ENCODE measurements around the gene RIN3. TPM values are rescaled to one million over a fixed set of nuclear protein-coding genes. Genes with fewer than 3 reads are reported as not detected.

Gene RIN3
- polyA plus RNA-seq, 3 donors: 42.8 to 144 (median 54.6) TPM

DNA sequence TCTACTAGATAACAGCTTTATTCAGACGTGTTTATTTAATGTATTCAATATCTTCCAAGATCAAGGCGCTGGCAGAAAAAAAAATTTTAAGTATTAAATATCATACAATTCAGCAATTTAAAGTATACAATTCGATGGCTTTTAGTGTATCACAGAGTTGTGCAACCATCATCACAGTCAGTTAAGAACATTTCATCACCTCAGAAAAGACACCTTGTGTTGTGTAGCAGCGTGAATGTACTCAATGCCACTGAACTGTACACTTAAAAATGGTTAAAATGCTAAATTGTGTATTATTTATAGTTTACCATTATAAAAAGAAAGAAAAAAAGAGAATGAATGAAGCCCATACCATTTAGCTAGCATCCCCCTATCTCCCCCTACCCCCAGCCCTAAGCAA lies 96.4 kb downstream of the RIN3 start:
- Histone ChIP-seq H3K9ac (ENCODE audit: insufficient read depth, low read length, poor library complexity, severe bottlenecking) (no peak overlapping the region), H3K4me2 (replicated peaks; ENCODE audit: extremely low read depth, low read length, poor library complexity, severe bottlenecking) (no peak overlapping the region), H3K9me3 (replicated peaks in 1 of 2; ENCODE audit: control insufficient read depth in 1 of 2, insufficient read depth in 1 of 2, low read length in 2 of 2) (no peaks in the 10 kb centered on the region), H3K36me3 (replicated peaks in 1 of 2; ENCODE audit: control insufficient read depth in 1 of 2, insufficient read depth in 2 of 2, low read length in 2 of 2) (peaks cover 15 to 53% of the 10 kb centered on the region in 2 donors), H3K79me2 (ENCODE audit: insufficient read depth, low read length) (peaks cover 18% of the 10 kb centered on the region), H2AFZ (ENCODE audit: insufficient read depth, low read depth, low read length, poor library complexity, severe bottlenecking) (no peak overlapping the region), H4K20me1 (ENCODE audit: insufficient read depth, low read length) (peaks cover 98% of the 10 kb centered on the region), H3K27ac (ENCODE audit: low read depth in 1 of 2, low read length in 2 of 2) (no peak overlapping the region), H3K4me1 (ENCODE audit: control insufficient read depth in 1 of 2, insufficient read depth in 2 of 2, low read length in 2 of 2) (peaks cover 30 to 38% of the 10 kb centered on the region in 2 donors), H3K4me3 (replicated peaks in 1 of 3; ENCODE audit: low read depth in 2 of 3, low read length in 3 of 3) (no peak overlapping the region), H3K27me3 (ENCODE audit: control insufficient read depth in 2 of 2, insufficient read depth in 2 of 2, low read length in 2 of 2) (no peaks in the 10 kb centered on the region)
- DNase-seq: peak; percentile 29 to 79 (median 66)
- peaks cover 0 to 8% (median 0%) of the 10 kb centered on the region in 3 donors for H3K27me3 Mint-ChIP-seq (ENCODE audit: low read depth in 3 of 3)
- H3K36me3 Mint-ChIP-seq: peaks cover 45 to 58% of the 10 kb centered on the region in 2 donors
- peaks cover 57% of the 10 kb centered on the region for H3K4me1 Mint-ChIP-seq
- no CpG with 5 or more reads among the region's 4 CpGs for WGBS (ENCODE audit: insufficient coverage)
- intact Hi-C loops (cut with micrococcal nuclease): loop anchor here (5.0 kb wide), 2 partner anchors 37 to 67 kb away; no protein-coding TSS in a partner anchor
- H3K9me3 Mint-ChIP-seq: peaks cover 0 to 12% (median 9%) of the 10 kb centered on the region in 7 donors
- no peak overlapping the region for H3K4me3 Mint-ChIP-seq
- H3K27ac Mint-ChIP-seq: peak overlapping the region in 6 of 7 donors; percentile 78 to 88 (median 86)
- TF ChIP-seq, protein P1, sequence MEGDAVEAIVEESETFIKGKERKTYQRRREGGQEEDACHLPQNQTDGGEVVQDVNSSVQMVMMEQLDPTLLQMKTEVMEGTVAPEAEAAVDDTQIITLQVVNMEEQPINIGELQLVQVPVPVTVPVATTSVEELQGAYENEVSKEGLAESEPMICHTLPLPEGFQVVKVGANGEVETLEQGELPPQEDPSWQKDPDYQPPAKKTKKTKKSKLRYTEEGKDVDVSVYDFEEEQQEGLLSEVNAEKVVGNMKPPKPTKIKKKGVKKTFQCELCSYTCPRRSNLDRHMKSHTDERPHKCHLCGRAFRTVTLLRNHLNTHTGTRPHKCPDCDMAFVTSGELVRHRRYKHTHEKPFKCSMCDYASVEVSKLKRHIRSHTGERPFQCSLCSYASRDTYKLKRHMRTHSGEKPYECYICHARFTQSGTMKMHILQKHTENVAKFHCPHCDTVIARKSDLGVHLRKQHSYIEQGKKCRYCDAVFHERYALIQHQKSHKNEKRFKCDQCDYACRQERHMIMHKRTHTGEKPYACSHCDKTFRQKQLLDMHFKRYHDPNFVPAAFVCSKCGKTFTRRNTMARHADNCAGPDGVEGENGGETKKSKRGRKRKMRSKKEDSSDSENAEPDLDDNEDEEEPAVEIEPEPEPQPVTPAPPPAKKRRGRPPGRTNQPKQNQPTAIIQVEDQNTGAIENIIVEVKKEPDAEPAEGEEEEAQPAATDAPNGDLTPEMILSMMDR (IDR thresholded peaks at IDR 0.05): no peak

DNA sequence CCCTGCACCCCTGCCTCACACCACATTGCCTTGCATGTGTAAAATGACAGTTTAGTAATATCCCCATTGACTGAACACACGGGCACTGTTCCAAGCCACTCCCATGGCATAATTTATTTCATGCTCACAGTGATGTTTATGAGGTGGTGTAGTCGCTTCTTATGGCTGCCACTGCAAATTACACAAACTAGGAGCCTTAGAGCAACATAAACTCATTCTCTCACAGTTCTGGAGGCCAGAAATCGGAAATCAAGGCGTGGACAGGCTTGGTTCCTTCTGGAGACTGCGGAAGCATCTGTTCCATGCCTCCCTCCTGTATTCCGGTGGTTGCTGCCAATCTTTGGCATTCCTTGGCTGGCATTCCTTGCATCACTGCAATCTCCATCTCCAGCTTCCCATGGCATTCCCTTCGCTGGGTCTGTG lies 97.3 kb downstream of the RIN3 start:
- Histone ChIP-seq H3K9ac (ENCODE audit: insufficient read depth, low read length, poor library complexity, severe bottlenecking) (no peak overlapping the region), H3K4me2 (replicated peaks; ENCODE audit: extremely low read depth, low read length, poor library complexity, severe bottlenecking) (no peak overlapping the region), H3K27me3 (ENCODE audit: control insufficient read depth in 2 of 2, insufficient read depth in 2 of 2, low read length in 2 of 2) (no peaks in the 10 kb centered on the region), H2AFZ (ENCODE audit: insufficient read depth, low read depth, low read length, poor library complexity, severe bottlenecking) (no peak overlapping the region), H3K9me3 (replicated peaks in 1 of 2; ENCODE audit: control insufficient read depth in 1 of 2, insufficient read depth in 1 of 2, low read length in 2 of 2) (no peaks in the 10 kb centered on the region), H3K36me3 (replicated peaks in 1 of 2; ENCODE audit: control insufficient read depth in 1 of 2, insufficient read depth in 2 of 2, low read length in 2 of 2) (peaks cover 23 to 54% of the 10 kb centered on the region in 2 donors), H3K4me3 (replicated peaks in 1 of 3; ENCODE audit: low read depth in 2 of 3, low read length in 3 of 3) (no peak overlapping the region), H3K27ac (ENCODE audit: low read depth in 1 of 2, low read length in 2 of 2) (no peak overlapping the region), H3K79me2 (ENCODE audit: insufficient read depth, low read length) (peaks cover 18% of the 10 kb centered on the region), H3K4me1 (ENCODE audit: control insufficient read depth in 1 of 2, insufficient read depth in 2 of 2, low read length in 2 of 2) (peaks cover 30 to 38% of the 10 kb centered on the region in 2 donors), H4K20me1 (ENCODE audit: insufficient read depth, low read length) (peaks cover 98% of the 10 kb centered on the region)
- TF ChIP-seq, protein P1 (IDR thresholded peaks at IDR 0.05): no peak
- no peak for DNase-seq
- Mint-ChIP-seq H3K4me1 (peaks cover 60% of the 10 kb centered on the region), H3K9me3 (peaks cover 0 to 11% (median 9%) of the 10 kb centered on the region in 7 donors), H3K4me3 (no peak overlapping the region), H3K27ac (peak overlapping the region in 1 of 7 donors; percentile 85), H3K36me3 (peaks cover 44 to 58% of the 10 kb centered on the region in 2 donors), H3K27me3 (ENCODE audit: low read depth in 3 of 3) (peaks cover 0 to 8% (median 0%) of the 10 kb centered on the region in 3 donors)
- WGBS (ENCODE audit: insufficient coverage): 92% methylated on average over 5 of the region's 7 CpGs
- intact Hi-C loops (cut with micrococcal nuclease): loop anchor here (5.0 kb wide), 2 partner anchors 36 to 66 kb away; no protein-coding TSS in a partner anchor
